ENCODE results near the gene CEMIP. TPM values are rescaled to one million over a fixed set of nuclear protein-coding genes. Genes with fewer than 3 reads are reported as not detected.

Gene CEMIP
- total RNA-seq, 2 experiments from 2014 or later, result not detected

DNA sequence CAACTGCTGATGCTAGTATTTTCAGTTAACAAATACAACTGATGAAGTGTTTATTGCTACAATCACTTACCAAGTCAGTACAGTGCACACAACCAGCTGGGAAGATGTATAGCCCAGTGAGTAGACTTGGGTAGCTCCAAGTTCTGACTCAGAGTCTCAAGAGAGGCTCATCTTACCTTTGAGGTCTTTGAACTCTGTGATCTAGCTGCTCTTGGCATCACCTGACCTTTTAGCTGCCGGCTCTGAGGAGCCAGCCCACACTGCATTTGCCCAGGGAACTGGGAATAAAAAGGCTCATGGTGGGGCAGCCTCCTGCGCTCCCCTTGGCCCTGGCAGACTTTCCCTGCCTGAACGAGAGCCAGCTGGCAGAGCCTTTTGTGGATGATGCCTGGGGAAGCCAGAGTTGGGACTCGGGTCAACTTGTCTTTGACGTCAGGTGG, 82.6 kb downstream of the CEMIP start:
- no peaks in the 10 kb centered on the region for H3K36me3 Mint-ChIP-seq (ENCODE audit: low read depth)
- H3K27me3 Mint-ChIP-seq, result no peaks in the 10 kb centered on the region
- peaks cover 12% of the 10 kb centered on the region for H3K4me1 ChIP-seq (ENCODE audit: insufficient read depth, low read length)
- POLR2A ChIA-PET, result no interaction called here
- TF ChIP-seq, protein P1, sequence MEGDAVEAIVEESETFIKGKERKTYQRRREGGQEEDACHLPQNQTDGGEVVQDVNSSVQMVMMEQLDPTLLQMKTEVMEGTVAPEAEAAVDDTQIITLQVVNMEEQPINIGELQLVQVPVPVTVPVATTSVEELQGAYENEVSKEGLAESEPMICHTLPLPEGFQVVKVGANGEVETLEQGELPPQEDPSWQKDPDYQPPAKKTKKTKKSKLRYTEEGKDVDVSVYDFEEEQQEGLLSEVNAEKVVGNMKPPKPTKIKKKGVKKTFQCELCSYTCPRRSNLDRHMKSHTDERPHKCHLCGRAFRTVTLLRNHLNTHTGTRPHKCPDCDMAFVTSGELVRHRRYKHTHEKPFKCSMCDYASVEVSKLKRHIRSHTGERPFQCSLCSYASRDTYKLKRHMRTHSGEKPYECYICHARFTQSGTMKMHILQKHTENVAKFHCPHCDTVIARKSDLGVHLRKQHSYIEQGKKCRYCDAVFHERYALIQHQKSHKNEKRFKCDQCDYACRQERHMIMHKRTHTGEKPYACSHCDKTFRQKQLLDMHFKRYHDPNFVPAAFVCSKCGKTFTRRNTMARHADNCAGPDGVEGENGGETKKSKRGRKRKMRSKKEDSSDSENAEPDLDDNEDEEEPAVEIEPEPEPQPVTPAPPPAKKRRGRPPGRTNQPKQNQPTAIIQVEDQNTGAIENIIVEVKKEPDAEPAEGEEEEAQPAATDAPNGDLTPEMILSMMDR (IDR thresholded peaks at IDR 0.05), result no peak
- H3K9me3 Mint-ChIP-seq, result no peaks in the 10 kb centered on the region
- no peak overlapping the region for H3K27ac ChIP-seq (ENCODE audit: low read depth in 1 of 2, low read length in 2 of 2)
- H3K4me3 ChIP-seq (ENCODE audit: low read length), result no peak overlapping the region
- DNase-seq, result no peak
- no peaks in the 10 kb centered on the region for H3K9me3 ChIP-seq (ENCODE audit: control insufficient read depth in 1 of 2, insufficient read depth in 1 of 2, low read length in 2 of 2)
- no peak for ATAC-seq (ENCODE audit: poor library complexity)
- no peak overlapping the region for H3K27ac Mint-ChIP-seq
- peaks cover 13% of the 10 kb centered on the region for H3K4me1 Mint-ChIP-seq (ENCODE audit: low read depth)
- H3K4me3 Mint-ChIP-seq, result no peak overlapping the region
- CTCF ChIA-PET, result no interaction called here
- H3K36me3 ChIP-seq (ENCODE audit: insufficient read depth, low read length), result no peaks in the 10 kb centered on the region
- intact Hi-C loops (cut with DNase I, micrococcal nuclease), result no loop called here
- H3K27me3 ChIP-seq (ENCODE audit: control insufficient read depth in 1 of 2, insufficient read depth in 2 of 2, low read length in 2 of 2), result no peaks in the 10 kb centered on the region

GRCh38 chr15:80864666-80865065, 85.5 kb downstream of the CEMIP start:
- ATAC-seq (ENCODE audit: poor library complexity), result no peak
- no peaks in the 10 kb centered on the region for H3K9me3 Mint-ChIP-seq
- H3K4me3 ChIP-seq (ENCODE audit: low read length), result no peak overlapping the region
- no peaks in the 10 kb centered on the region for H3K27me3 Mint-ChIP-seq
- ChIA-PET POLR2A (no interaction called here), CTCF (no interaction called here)
- no peak for DNase-seq
- H3K36me3 ChIP-seq (ENCODE audit: insufficient read depth, low read length), result no peaks in the 10 kb centered on the region
- no peaks in the 10 kb centered on the region for H3K4me1 Mint-ChIP-seq (ENCODE audit: low read depth)
- TF ChIP-seq, protein P1 (IDR thresholded peaks at IDR 0.05), result no peak
- H3K27me3 ChIP-seq (ENCODE audit: control insufficient read depth in 1 of 2, insufficient read depth in 2 of 2, low read length in 2 of 2), result no peaks in the 10 kb centered on the region
- H3K9me3 ChIP-seq (ENCODE audit: control insufficient read depth in 1 of 2, insufficient read depth in 1 of 2, low read length in 2 of 2), result no peaks in the 10 kb centered on the region
- H3K4me3 Mint-ChIP-seq, result no peak overlapping the region
- H3K4me1 ChIP-seq (ENCODE audit: insufficient read depth, low read length), result no peaks in the 10 kb centered on the region
- intact Hi-C loops (cut with DNase I, micrococcal nuclease), result no loop called here
- H3K27ac ChIP-seq (ENCODE audit: low read depth in 1 of 2, low read length in 2 of 2), result no peak overlapping the region
- no peaks in the 10 kb centered on the region for H3K36me3 Mint-ChIP-seq (ENCODE audit: low read depth)
- H3K27ac Mint-ChIP-seq, result no peak overlapping the region

DNA sequence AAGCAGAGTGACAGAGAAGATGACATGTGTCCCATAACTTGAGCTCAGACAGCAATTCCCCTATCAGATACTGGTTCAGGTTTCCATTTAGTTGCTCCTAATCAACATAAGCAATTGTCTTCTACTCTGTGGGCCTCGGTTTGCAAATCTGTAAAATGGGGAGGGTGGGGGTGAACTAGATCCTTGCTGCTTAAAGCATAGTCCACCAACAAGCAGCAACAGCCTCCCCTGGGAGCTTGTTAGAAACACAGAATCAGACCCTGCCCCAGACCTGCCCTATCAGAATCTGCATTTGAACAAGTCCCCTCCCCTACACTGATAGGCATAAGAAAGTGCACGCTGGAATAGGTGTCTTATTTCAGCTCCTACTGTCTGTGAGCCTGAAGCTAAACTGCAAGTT, 87.8 kb downstream of the CEMIP start:
- no peak for ATAC-seq (ENCODE audit: poor library complexity)
- H3K36me3 ChIP-seq (ENCODE audit: insufficient read depth, low read length), result no peaks in the 10 kb centered on the region
- ChIA-PET POLR2A (no interaction called here), CTCF (no interaction called here)
- Mint-ChIP-seq H3K4me3 (no peak overlapping the region), H3K9me3 (no peaks in the 10 kb centered on the region), H3K27ac (no peak overlapping the region), H3K4me1 (ENCODE audit: low read depth) (no peaks in the 10 kb centered on the region), H3K27me3 (no peaks in the 10 kb centered on the region), H3K36me3 (ENCODE audit: low read depth) (no peaks in the 10 kb centered on the region)
- H3K27ac ChIP-seq (ENCODE audit: low read depth in 1 of 2, low read length in 2 of 2), result no peak overlapping the region
- H3K9me3 ChIP-seq (ENCODE audit: control insufficient read depth in 1 of 2, insufficient read depth in 1 of 2, low read length in 2 of 2), result no peaks in the 10 kb centered on the region
- TF ChIP-seq, protein P1 (IDR thresholded peaks at IDR 0.05), result no peak
- no peak for DNase-seq
- H3K27me3 ChIP-seq (ENCODE audit: control insufficient read depth in 1 of 2, insufficient read depth in 2 of 2, low read length in 2 of 2), result no peaks in the 10 kb centered on the region
- intact Hi-C loops (cut with DNase I, micrococcal nuclease), result no loop called here
- H3K4me3 ChIP-seq (ENCODE audit: low read length), result no peak overlapping the region
- H3K4me1 ChIP-seq (ENCODE audit: insufficient read depth, low read length), result no peaks in the 10 kb centered on the region
